NB4 (cell line): ENCODE data around the gene LCLAT1.
A peak's percentile ranks its signal among the peaks of the same experiment; 100 is the strongest.

ENCODE experiments used
- DNase-seq: peaks from one replicate; pipeline ENCODE4 v3.0.0; 2010; ENCODE audit warnings: low read depth
- H3K4me3 ChIP-seq: one replicate; pipeline ENCODE4 v1.5.1; 2011; ENCODE audit warnings: mild to moderate bottlenecking, low read depth, low read length, moderate library complexity
- MAX ChIP-seq: IDR thresholded peaks from 2 replicates; pipeline ENCODE4 v1.6.1; 2011; ENCODE audit warnings: low read depth, low read length
- MYC ChIP-seq: IDR thresholded peaks from 2 replicates; pipeline ENCODE4 v1.6.1; 2011; ENCODE audit warnings: low read depth, low read length
- POLR2A ChIP-seq: IDR thresholded peaks from 2 replicates; pipeline ENCODE4 v1.6.1; 2011; ENCODE audit warnings: mild to moderate bottlenecking; ENCODE audit not compliant: insufficient read length; ENCODE audit errors: extremely low read depth
- TF ChIP-seq, protein P1 (sequence below): IDR thresholded peaks from one replicate; pipeline ENCODE4 v1.5.1; 2012; ENCODE audit warnings: low read depth, low read length

Gene LCLAT1

DNA sequence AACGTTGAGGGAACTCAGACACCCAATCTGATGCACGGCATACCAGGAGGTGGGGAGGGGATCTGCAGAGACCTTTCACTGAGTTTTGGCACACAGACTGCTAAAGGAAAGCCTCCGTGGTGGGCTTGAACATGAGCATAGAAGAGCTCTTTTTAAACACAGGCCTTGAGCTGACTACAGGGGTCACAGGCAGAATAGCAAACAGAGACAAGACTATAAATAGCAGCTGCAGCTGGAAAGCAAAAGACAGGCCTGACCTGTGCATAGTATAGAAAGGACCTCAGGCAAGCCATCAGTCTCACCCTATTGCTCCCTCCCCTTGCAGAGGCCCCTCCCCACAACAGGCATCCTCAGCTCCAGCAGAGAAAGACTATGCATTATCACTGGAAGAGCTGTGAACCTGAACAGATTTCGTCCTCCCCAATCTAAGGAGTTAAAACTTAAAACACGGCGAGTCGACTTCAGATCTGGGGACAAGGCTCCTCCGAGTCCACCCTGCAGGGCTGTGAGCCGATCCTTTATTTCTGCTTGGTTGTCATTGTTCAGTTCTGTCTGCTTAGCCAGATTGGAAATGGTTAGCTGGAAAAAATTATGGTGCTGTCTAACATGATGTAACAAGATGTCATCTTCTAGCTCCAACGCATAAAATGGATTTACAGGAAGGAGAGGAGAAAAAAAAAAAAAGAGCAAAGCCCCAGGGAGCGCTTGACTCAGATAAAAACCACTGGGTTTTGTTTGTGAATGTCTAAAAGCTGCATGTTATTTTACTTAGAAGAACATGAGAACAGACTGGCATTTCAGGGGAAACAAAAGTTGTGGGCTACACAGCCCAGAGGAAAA is 25.2 kb upstream of the LCLAT1 start:
- TF ChIP-seq, protein P1, sequence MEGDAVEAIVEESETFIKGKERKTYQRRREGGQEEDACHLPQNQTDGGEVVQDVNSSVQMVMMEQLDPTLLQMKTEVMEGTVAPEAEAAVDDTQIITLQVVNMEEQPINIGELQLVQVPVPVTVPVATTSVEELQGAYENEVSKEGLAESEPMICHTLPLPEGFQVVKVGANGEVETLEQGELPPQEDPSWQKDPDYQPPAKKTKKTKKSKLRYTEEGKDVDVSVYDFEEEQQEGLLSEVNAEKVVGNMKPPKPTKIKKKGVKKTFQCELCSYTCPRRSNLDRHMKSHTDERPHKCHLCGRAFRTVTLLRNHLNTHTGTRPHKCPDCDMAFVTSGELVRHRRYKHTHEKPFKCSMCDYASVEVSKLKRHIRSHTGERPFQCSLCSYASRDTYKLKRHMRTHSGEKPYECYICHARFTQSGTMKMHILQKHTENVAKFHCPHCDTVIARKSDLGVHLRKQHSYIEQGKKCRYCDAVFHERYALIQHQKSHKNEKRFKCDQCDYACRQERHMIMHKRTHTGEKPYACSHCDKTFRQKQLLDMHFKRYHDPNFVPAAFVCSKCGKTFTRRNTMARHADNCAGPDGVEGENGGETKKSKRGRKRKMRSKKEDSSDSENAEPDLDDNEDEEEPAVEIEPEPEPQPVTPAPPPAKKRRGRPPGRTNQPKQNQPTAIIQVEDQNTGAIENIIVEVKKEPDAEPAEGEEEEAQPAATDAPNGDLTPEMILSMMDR: no peak
- TF ChIP-seq POLR2A: no peak
- TF ChIP-seq MAX: no peak
- no peak for TF ChIP-seq MYC
- DNase-seq: peak; percentile 46
- no peak overlapping the region for H3K4me3 ChIP-seq

DNA sequence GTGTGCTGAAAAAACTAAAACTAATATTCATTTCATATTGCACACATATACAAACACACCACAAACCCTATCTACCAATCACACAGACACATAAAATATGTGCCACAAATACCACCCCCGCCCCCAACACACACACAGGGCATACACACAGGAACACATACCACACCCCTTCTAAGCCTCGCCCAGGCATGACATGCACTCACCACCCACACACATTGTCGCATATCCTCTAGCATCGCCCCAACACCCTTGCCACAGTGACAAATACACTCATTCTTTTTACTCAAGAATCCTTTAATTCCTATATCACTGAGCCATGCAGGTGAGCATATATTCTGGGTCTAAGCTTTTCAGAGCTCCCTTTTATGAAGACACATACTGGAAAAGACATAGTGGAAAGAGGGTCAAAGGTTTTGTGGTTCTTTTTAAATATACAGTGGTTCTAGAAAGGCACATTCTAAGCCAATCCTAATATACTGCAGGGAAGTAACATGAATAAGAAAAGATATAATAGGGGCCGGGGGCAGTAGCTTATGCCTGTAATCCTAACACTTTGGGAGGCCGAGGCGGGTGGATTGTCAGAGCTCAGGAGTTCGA is 24.5 kb upstream of the LCLAT1 start:
- peak; percentile 24 for DNase-seq
- H3K4me3 ChIP-seq: no peak overlapping the region
- no peak for TF ChIP-seq MYC
- TF ChIP-seq, protein P1: no peak
- no peak for TF ChIP-seq MAX
- TF ChIP-seq POLR2A: no peak

- DNase-seq: no peak
- TF ChIP-seq, protein P1: no peak
- no peak overlapping the region for H3K4me3 ChIP-seq
Observed at GRCh38 chr2:30424231-30424630, 22.8 kb upstream of the LCLAT1 start.

DNA sequence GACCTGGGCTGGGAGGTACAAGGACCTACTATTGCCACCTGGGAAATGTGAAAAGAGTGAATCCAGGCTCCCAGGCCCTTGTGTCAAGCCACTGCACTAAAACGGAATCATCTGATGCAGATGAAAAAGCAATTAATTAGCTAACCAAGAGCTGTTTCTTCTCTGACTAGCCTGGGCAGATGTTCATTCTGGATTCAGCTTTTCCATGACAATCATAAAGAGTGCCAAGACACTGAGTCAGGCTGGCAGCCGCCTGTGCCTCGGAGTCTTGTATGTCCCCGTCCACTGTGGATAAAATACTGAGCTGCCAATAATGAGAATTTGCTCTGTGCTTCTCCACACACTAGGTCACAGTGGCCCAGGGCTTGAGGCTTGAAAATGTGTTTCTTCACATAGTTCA is 21.7 kb upstream of the LCLAT1 start:
- TF ChIP-seq, protein P1: no peak
- no peak for TF ChIP-seq MYC
- TF ChIP-seq POLR2A: no peak
- TF ChIP-seq MAX: no peak

GRCh38 chr2:30427606-30428347 is 19.3 kb upstream of the LCLAT1 start:
- DNase-seq: no peak
- TF ChIP-seq POLR2A (no peak), MAX (no peak), MYC (no peak)
- TF ChIP-seq, protein P1: no peak
- no peak overlapping the region for H3K4me3 ChIP-seq

More for the DNA sequence above, 21.7 kb upstream of the LCLAT1 start:
- no peak overlapping the region for H3K4me3 ChIP-seq
- DNase-seq: no peak
